GM10847 (cell line): ENCODE measurements around the gene KIAA1614.

Experiments
- POLR2A ChIP-seq: IDR thresholded peaks from 2 replicates; pipeline ENCODE4 v1.6.1; 2011; ENCODE audit not compliant: insufficient read length; ENCODE audit errors: extremely low read depth

KIAA1614 gene

DNA sequence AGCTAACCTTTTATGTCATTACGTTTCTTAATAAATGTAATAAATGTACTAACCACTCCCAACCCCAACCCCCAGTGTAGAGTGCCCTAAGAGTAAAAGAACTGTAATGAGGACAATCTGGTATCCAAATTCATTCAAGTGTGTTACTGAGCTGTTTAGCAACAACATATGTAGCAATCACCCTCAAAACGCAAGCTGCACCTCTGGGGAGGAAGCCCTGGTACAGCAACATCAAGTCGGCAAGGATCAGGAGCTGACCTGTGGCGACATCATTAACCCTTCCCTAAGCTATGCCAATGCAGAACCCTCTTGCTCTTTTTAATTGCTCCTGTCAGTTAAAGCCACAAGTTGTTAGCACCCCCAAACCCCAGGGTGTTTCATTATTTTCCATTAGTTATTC is 62.9 kb downstream of the KIAA1614 start:
- no peak for TF ChIP-seq POLR2A

DNA sequence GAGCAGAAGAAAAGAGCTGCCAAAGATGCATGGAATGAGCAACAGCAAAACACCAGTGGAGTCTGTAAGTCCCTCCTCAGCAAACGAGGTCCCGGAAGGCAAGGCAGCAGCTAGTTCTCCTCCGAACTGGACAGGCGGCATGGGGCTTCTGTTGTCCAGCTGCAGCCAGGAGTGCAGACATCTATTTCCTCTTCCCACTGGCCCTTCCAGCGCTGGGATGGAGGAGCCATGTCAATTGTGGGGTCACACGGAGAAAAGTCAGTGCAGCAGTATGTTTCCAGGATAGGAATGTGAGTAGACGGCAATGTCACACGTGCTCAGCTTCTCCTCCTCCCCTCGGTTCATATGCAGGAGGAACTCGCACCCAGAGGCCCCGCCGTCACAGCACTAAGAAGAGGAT is 63.5 kb downstream of the KIAA1614 start:
- no peak for TF ChIP-seq POLR2A

GRCh38 chr1:180976732-180977357 is 64.1 kb downstream of the KIAA1614 start:
- TF ChIP-seq POLR2A = no peak

DNA sequence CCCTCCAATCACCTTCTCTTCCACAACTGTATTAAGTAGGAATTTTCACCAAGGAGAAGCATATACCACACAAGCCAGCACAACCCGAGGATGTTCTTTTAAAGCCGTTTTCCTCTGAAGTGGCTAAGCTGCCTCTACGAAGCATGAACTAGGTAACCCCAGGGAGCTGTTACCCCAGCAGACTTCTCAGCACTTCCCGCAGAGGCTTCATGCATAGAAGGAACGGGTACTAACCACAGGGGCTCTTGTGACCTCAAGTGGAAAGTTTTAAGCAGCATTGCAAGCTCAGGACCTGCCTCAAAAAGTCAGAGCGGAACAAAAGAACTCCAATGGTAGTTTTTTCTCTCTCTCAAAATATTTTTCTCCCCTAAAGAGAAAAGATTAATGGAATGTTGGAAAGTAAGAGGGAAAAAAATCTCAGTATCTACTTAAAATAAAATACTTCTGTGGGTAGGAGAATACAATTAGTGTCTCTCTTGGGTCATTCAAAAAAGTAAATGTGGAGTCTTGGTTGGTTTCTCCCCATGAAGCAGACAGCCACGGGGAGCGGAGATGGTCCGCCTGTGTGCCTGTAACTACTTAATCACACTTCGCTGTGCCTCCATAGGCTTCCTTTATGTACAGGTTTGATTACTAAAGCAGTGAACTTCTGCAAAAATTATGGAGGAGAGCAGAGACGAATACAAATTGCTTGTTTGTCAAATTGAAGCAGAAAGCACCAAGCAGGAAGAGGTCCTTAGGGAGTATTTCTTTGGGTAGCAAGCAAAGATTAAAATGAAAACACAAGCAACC is 69.1 kb downstream of the KIAA1614 start:
- TF ChIP-seq POLR2A = no peak

DNA sequence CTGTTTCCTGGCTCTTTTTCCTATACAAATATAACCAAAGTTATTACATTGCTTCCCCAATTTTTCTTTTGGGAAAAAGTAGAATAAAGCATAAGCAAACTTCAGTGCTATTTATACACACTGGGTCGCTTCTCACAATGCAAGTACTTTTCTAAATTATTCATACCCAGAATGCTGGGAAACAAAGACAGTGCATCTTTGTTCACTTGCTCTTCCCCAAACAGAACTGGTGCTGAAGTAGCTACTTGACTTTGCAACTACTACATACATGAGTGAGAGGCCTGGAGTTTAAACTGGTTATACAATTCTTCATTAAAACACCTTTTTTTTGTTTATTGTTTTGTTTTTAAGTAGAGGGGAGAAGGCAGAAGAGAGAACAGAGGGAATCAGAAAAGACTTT is 69.7 kb downstream of the KIAA1614 start:
- TF ChIP-seq POLR2A = no peak

- no peak for TF ChIP-seq POLR2A
Observed at GRCh38 chr1:180988253-180988752, 75.6 kb downstream of the KIAA1614 start.

DNA sequence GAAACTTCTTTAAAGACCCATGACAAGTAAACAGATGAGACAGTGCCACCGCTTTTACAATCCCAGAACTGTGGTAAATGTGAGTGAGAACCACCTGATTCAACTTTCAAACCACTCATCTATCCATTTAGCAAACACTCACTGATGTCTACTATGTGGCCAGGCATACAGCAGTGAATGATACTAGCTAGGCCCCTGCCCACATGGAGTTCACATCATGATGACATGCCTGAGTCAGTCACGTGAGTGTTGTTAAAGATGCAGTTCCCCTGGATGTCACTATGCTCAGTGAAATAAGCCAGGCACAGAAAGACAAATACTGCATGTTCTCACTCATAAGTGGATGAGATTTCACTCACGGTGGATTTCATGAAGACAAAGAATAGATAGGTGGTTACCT is 81.6 kb downstream of the KIAA1614 start:
- TF ChIP-seq POLR2A = no peak

GRCh38 chr1:180997843-180998504 is 85.3 kb downstream of the KIAA1614 start:
- TF ChIP-seq POLR2A = no peak
